Peyer's patch (tissue), 4 donors: Measurements from ENCODE around the gene BRD2.

Source experiments
- POLR2A ChIP-seq, 2 donors: fragments of 450-650 bp; IDR thresholded peaks; one replicate each; pipeline ENCODE4 v1.5.1; 2017; ENCODE audit warnings: antibody characterized with exemption in 2 of 2, mild to moderate bottlenecking in 2 of 2, moderate library complexity in 2 of 2
- TF ChIP-seq, protein P1 (sequence below), 6 experiments: fragments of 450-650 bp in 4 of 6; fragments of 200-600 bp in 2 of 6; sonication (generic) in 1 of 6; IDR thresholded peaks; one replicate each; pipeline ENCODE4 v1.5.1; 2017 to 2019; ENCODE audit warnings: antibody characterized with exemption in 6 of 6, mild to moderate bottlenecking in 3 of 6, moderate library complexity in 1 of 6

DNA sequence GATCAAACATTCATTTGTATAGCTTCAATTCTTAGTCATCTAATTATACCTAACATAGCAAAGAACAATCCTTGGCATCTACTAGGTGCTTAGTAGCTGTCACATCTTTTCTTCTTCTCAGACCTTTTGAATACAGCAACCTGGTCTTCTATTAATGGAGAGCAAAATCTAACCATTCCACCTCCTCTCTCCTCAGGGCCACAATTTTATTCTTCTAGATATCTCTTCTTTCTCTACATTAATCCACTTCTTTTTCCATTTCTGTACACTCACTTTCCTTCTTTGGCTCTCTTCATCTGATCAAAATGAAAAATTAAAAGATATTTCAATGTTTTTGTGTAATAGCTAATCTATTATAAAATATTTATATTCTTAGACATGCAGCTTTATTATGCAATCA, 50.0 kb downstream of the BRD2 start:
- TF ChIP-seq POLR2A (IDR thresholded peaks at IDR 0.05), result no peak
- TF ChIP-seq, protein P1, sequence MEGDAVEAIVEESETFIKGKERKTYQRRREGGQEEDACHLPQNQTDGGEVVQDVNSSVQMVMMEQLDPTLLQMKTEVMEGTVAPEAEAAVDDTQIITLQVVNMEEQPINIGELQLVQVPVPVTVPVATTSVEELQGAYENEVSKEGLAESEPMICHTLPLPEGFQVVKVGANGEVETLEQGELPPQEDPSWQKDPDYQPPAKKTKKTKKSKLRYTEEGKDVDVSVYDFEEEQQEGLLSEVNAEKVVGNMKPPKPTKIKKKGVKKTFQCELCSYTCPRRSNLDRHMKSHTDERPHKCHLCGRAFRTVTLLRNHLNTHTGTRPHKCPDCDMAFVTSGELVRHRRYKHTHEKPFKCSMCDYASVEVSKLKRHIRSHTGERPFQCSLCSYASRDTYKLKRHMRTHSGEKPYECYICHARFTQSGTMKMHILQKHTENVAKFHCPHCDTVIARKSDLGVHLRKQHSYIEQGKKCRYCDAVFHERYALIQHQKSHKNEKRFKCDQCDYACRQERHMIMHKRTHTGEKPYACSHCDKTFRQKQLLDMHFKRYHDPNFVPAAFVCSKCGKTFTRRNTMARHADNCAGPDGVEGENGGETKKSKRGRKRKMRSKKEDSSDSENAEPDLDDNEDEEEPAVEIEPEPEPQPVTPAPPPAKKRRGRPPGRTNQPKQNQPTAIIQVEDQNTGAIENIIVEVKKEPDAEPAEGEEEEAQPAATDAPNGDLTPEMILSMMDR (IDR thresholded peaks at IDR 0.05), result no peak
